IPS-15b (cell line): ENCODE measurements around the gene LRRC32.
"Not testable (repeated sequence)": the region's sequence is repeated elsewhere in the genome, so short reads cannot be mapped to it uniquely, and the experiment has no call there.

Experiments used
- H3K27me3 ChIP-seq: one replicate; pipeline ENCODE4 v1.6.1; 2013; ENCODE audit warnings: low read length; ENCODE audit not compliant: control insufficient read depth, insufficient read depth
- H3K36me3 ChIP-seq: one replicate; pipeline ENCODE4 v1.6.1; 2013; ENCODE audit warnings: low read length; ENCODE audit not compliant: control insufficient read depth, insufficient read depth
- H3K4me1 ChIP-seq: one replicate; pipeline ENCODE4 v1.6.1; 2013; ENCODE audit warnings: mild to moderate bottlenecking, low read length; ENCODE audit not compliant: control insufficient read depth, insufficient read depth
- H3K4me3 ChIP-seq: one replicate; pipeline ENCODE4 v1.5.1; 2013; ENCODE audit warnings: low read depth, low read length
- H3K9ac ChIP-seq: one replicate; pipeline ENCODE4 v1.6.1; 2013; ENCODE audit warnings: low read depth, mild to moderate bottlenecking, low read length
- H3K9me3 ChIP-seq: one replicate; pipeline ENCODE4 v1.6.1; 2013; ENCODE audit warnings: mild to moderate bottlenecking, low read length; ENCODE audit not compliant: control insufficient read depth, insufficient read depth

The LRRC32 gene

GRCh38 chr11:76649851-76650372 lies 20.6 kb downstream of the LRRC32 start:
- Histone ChIP-seq H3K4me3 (no peak overlapping the region), H3K27me3 (no peaks in the 10 kb centered on the region), H3K36me3 (no peaks in the 10 kb centered on the region), H3K9me3 (no peaks in the 10 kb centered on the region), H3K9ac (no peak overlapping the region), H3K4me1 (no peaks in the 10 kb centered on the region)

GRCh38 chr11:76649011-76649410 lies 21.5 kb downstream of the LRRC32 start:
- Histone ChIP-seq H3K36me3 (no peaks in the 10 kb centered on the region), H3K4me1 (no peaks in the 10 kb centered on the region), H3K9ac (no peak overlapping the region), H3K4me3 (no peak overlapping the region), H3K9me3 (no peaks in the 10 kb centered on the region), H3K27me3 (no peaks in the 10 kb centered on the region)

- no peaks in the 10 kb centered on the region for H3K27me3 ChIP-seq
- no peak overlapping the region for H3K9ac ChIP-seq
- H3K4me3 ChIP-seq, result no peak overlapping the region
- no peaks in the 10 kb centered on the region for H3K36me3 ChIP-seq
- H3K9me3 ChIP-seq, result no peaks in the 10 kb centered on the region
- H3K4me1 ChIP-seq, result no peaks in the 10 kb centered on the region
Measured at GRCh38 chr11:76648061-76648460, 22.5 kb downstream of the LRRC32 start.

- no peak overlapping the region for H3K9ac ChIP-seq
- no peaks in the 10 kb centered on the region for H3K4me1 ChIP-seq
- H3K36me3 ChIP-seq, result no peaks in the 10 kb centered on the region
- no peaks in the 10 kb centered on the region for H3K27me3 ChIP-seq
- no peak overlapping the region for H3K4me3 ChIP-seq
- no peaks in the 10 kb centered on the region for H3K9me3 ChIP-seq
Measured at GRCh38 chr11:76646882-76647534, 23.5 kb downstream of the LRRC32 start.

DNA sequence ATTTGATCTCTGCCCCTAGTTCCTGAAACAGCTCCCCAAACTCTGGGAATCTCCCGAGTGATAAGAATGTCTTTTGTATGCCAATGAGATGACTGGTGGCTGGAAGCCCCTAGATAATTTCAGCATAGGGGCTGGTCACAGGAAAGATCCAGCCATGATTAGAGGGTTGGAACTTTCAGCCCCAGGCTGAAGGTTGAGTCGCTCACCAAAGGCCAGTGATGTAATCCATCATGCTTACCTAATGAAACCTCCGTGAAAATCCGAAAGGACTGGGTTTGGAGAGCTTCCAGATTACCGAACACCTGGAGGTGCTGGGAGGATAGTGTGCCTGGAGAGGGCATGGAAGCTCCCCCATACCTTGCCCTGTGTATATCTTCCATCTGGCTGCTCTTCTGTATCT lies 26.0 kb downstream of the LRRC32 start:
- no peaks in the 10 kb centered on the region for H3K9me3 ChIP-seq
- H3K4me1 ChIP-seq, result no peaks in the 10 kb centered on the region
- no peaks in the 10 kb centered on the region for H3K36me3 ChIP-seq
- no peak overlapping the region for H3K4me3 ChIP-seq
- H3K27me3 ChIP-seq, result no peaks in the 10 kb centered on the region
- H3K9ac ChIP-seq, result no peak overlapping the region

GRCh38 chr11:76643711-76644110 lies 26.8 kb downstream of the LRRC32 start:
- not testable (repeated sequence) for H3K4me3 ChIP-seq, H3K9ac ChIP-seq, H3K4me1 ChIP-seq, H3K9me3 ChIP-seq, H3K36me3 ChIP-seq, H3K27me3 ChIP-seq

GRCh38 chr11:76642341-76642740 lies 28.2 kb downstream of the LRRC32 start:
- no peaks in the 10 kb centered on the region for H3K27me3 ChIP-seq
- no peaks in the 10 kb centered on the region for H3K4me1 ChIP-seq
- no peak overlapping the region for H3K4me3 ChIP-seq
- no peaks in the 10 kb centered on the region for H3K9me3 ChIP-seq
- H3K9ac ChIP-seq, result no peak overlapping the region
- H3K36me3 ChIP-seq, result no peaks in the 10 kb centered on the region

DNA sequence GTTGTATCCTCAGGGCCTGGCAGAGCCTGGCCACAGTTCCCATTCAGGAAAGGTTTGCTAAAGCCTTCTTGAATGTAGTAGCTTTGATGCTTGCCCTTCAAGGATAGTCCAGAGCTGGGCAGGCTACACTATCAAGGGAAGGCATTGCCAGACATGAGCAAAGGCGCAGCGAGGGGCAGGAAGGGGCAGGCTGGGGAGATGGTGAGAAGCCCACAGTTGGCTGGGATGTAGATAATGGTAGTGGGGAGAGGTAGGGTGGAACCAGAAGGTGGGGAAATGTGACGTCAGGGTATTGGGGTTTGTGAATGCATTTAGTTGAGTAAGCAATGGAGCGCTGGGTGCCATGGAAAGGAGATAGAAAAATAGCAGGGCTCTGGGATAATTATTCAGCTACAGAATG lies 28.6 kb downstream of the LRRC32 start:
- Histone ChIP-seq H3K9me3 (no peaks in the 10 kb centered on the region), H3K4me3 (no peak overlapping the region), H3K27me3 (no peaks in the 10 kb centered on the region), H3K9ac (no peak overlapping the region), H3K36me3 (no peaks in the 10 kb centered on the region), H3K4me1 (no peaks in the 10 kb centered on the region)

GRCh38 chr11:76640501-76640900 lies 30.0 kb downstream of the LRRC32 start:
- no peaks in the 10 kb centered on the region for H3K27me3 ChIP-seq
- no peak overlapping the region for H3K4me3 ChIP-seq
- no peaks in the 10 kb centered on the region for H3K4me1 ChIP-seq
- H3K9me3 ChIP-seq, result no peaks in the 10 kb centered on the region
- no peak overlapping the region for H3K9ac ChIP-seq
- no peaks in the 10 kb centered on the region for H3K36me3 ChIP-seq

DNA sequence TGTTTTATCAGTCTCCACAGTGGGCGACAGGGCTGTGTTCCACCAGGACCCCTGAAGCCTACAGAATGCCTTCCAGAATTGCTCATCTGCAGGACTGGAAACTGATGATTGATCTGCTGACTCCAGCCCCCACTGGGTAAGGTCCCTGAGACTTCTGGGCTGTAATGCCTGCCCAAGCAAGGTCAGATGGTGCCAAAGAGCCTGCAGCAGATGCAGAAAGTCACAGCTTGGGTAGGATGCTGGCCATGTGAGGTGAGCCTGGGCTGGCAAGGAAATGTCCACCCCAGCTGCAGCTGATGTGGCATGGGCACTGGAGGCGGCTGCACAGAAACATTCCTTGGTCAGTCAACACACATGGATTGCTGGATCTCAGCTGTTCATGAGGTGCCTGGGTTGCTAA lies 30.9 kb downstream of the LRRC32 start:
- Histone ChIP-seq H3K9me3 (no peaks in the 10 kb centered on the region), H3K9ac (no peak overlapping the region), H3K27me3 (no peaks in the 10 kb centered on the region), H3K36me3 (no peaks in the 10 kb centered on the region), H3K4me3 (no peak overlapping the region), H3K4me1 (no peaks in the 10 kb centered on the region)

DNA sequence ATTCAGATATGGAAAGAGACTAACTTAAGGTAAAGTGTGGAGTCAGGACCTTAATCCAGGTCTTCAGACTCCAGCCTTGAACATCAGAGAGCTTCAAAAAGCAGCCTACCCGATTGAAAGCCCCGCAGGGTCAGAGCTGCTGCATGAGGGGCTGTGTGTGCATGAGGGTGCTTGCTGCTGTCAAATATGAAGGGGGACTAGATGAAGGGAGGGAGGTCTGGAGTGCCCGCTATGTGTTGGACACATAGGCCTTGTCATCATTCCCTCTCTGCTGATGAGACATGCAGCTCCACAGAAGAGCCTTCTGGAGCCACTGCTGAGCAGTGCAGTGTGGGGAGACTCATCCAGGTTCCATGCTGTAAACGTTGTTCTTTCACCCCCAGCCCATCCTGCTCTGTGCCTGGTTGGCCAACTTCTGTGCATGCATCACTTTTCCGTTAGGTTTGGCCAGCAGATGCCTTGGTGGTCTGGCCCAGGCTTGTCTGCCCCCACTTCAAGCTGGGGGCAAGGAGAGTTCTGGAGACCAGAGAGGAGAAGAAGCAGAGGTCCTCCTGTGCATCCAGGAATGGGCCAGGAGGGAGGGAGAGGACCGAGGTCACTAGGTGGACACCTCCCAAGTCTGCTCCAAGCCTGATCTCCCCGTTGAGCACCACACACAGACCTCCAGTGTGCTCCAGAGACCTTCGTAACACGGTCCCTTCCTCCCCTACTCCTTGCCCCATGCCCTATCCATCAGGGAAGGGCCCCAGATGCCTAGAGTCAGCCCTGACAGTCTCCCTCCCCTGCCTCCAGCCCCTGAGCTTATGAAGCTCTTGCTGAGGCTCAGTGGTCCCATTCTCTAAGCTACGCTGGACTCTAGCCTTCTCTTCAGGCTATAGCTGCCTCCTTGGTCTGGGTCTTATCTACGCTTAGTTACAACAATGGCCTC lies 32.0 kb downstream of the LRRC32 start:
- Histone ChIP-seq H3K9ac (no peak overlapping the region), H3K36me3 (no peaks in the 10 kb centered on the region), H3K4me1 (no peaks in the 10 kb centered on the region), H3K9me3 (no peaks in the 10 kb centered on the region), H3K4me3 (no peak overlapping the region), H3K27me3 (no peaks in the 10 kb centered on the region)
